CD4-positive, alpha-beta T cell treated with Interleukin-6 at 100 ng/mL for 8 hours (primary cell): ENCODE measurements around the gene ESR1.

Source experiments
- DNase-seq: peaks from one replicate; pipeline ENCODE4 v3.0.0-alpha.2; 2020; ENCODE audit warnings: mixed read lengths, low spot score

ESR1 gene

GRCh38 chr6:152094992-152095592 lies 287.6 kb downstream of the ESR1 start:
- no peak for DNase-seq

- no peak for DNase-seq
These were observed 289.5 kb downstream of the ESR1 start for GRCh38 chr6:152096863-152097496.

- DNase-seq, result no peak
These were observed 291.2 kb downstream of the ESR1 start for GRCh38 chr6:152098683-152099082.

GRCh38 chr6:152099446-152100182 lies 292.1 kb downstream of the ESR1 start:
- no peak for DNase-seq

- no peak for DNase-seq
These were observed 292.7 kb downstream of the ESR1 start for GRCh38 chr6:152100183-152100618.

- no peak for DNase-seq
These were observed 300.5 kb downstream of the ESR1 start for GRCh38 chr6:152107973-152108372.

GRCh38 chr6:152110886-152111820 lies 303.7 kb downstream of the ESR1 start:
- DNase-seq, result no peak

- no peak for DNase-seq
These were observed 305.2 kb downstream of the ESR1 start for GRCh38 chr6:152112491-152113261.

GRCh38 chr6:152117156-152118133 lies 310.0 kb downstream of the ESR1 start:
- no peak for DNase-seq

- no peak for DNase-seq
These were observed 310.7 kb downstream of the ESR1 start for GRCh38 chr6:152118224-152118623.

GRCh38 chr6:152118678-152119077 lies 311.2 kb downstream of the ESR1 start:
- no peak for DNase-seq

- no peak for DNase-seq
These were observed 312.3 kb downstream of the ESR1 start for GRCh38 chr6:152119831-152120230.

- DNase-seq, result no peak
These were observed 314.4 kb downstream of the ESR1 start for GRCh38 chr6:152121910-152122309.

GRCh38 chr6:152122434-152122833 lies 315.0 kb downstream of the ESR1 start:
- no peak for DNase-seq

- DNase-seq, result no peak
These were observed 315.6 kb downstream of the ESR1 start for GRCh38 chr6:152123076-152123475.

- DNase-seq, result no peak
These were observed 317.1 kb downstream of the ESR1 start for GRCh38 chr6:152124429-152125074.

- DNase-seq, result no peak
These were observed 320.1 kb downstream of the ESR1 start for GRCh38 chr6:152127432-152128165.

GRCh38 chr6:152129691-152130151 lies 322.2 kb downstream of the ESR1 start:
- DNase-seq, result no peak

GRCh38 chr6:152130441-152130840 lies 323.0 kb downstream of the ESR1 start:
- no peak for DNase-seq
